Measurements from ENCODE around the gene IL17C. TPM values are rescaled to one million over a fixed set of nuclear protein-coding genes. Genes with fewer than 3 reads are reported as not detected.

IL17C gene
- total and polyA plus RNA-seq, 2 of the 8 experiments (the other 6 are each of a cell fraction or from before 2014, with no cell fraction given) = 1.1 to 1.9 TPM

DNA sequence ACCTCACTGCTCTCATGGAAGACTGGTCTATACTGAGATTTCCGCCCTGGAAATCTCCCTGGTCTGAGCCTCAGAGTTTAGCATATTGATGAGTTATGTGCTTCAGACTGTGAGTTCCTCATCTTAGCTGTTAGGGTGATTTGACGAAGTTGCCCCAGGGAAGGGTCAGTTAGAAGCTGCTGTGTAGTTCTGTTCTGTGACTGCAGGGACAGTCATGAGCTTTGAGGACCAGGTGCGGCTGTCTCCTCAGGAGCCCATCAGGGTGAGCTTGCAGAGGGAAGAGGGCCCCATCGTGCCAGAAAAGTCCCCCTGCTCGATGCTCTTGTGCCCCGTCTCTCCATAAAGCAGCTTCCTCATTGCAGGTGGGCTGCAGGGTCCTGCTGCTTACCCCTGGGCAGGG, 28.3 kb upstream of the IL17C start:
- CTCF ChIA-PET (ENCODE audit: partially characterized antibody) = interaction anchor here (0.6 to 6.1 kb wide), 23 partner anchors 8 to 1286 kb away, joined by 3 to 89 read pairs (median 4); partner anchors contain the start of genes IL17C and ZC3H18
- TF ChIP-seq POU5F1 (IDR thresholded peaks at IDR 0.05; ENCODE audit: low read depth, low read length) (no peak), BRCA1 (IDR thresholded peaks at IDR 0.05; ENCODE audit: low read depth, low read length) (no peak), ZNF274 (IDR thresholded peaks at IDR 0.05; ENCODE audit: borderline replicate concordance, extremely low read depth, low read length) (no peak), HDAC6 (IDR thresholded peaks at IDR 0.05; ENCODE audit: low read depth, low read length) (no peak), PHF8 (conservative IDR thresholded peaks at IDR 0.05; ENCODE audit: low read depth, low read length) (no peak), TCF12 (IDR thresholded peaks at IDR 0.05; ENCODE audit: low read depth, low read length) (peak; percentile 54; the same call in 1 of the 2 replicates), RAD21 (IDR thresholded peaks at IDR 0.05 in 1 of 2, conservative IDR thresholded peaks at IDR 0.05 in 1 of 2; ENCODE audit: low read depth in 2 of 2, low read length in 2 of 2) (peak; percentile 39 to 58), ASH2L (IDR thresholded peaks at IDR 0.05; ENCODE audit: low read length) (no peak), EGR1 (IDR thresholded peaks at IDR 0.05; ENCODE audit: borderline replicate concordance, low read depth, low read length) (no peak)
- TF ChIP-seq, protein P1, sequence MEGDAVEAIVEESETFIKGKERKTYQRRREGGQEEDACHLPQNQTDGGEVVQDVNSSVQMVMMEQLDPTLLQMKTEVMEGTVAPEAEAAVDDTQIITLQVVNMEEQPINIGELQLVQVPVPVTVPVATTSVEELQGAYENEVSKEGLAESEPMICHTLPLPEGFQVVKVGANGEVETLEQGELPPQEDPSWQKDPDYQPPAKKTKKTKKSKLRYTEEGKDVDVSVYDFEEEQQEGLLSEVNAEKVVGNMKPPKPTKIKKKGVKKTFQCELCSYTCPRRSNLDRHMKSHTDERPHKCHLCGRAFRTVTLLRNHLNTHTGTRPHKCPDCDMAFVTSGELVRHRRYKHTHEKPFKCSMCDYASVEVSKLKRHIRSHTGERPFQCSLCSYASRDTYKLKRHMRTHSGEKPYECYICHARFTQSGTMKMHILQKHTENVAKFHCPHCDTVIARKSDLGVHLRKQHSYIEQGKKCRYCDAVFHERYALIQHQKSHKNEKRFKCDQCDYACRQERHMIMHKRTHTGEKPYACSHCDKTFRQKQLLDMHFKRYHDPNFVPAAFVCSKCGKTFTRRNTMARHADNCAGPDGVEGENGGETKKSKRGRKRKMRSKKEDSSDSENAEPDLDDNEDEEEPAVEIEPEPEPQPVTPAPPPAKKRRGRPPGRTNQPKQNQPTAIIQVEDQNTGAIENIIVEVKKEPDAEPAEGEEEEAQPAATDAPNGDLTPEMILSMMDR (IDR thresholded peaks at IDR 0.05; ENCODE audit: control extremely low read depth in 1 of 3, insufficient read depth in 1 of 3, low read depth in 1 of 3, low read length in 3 of 3) = peak; percentile 44 to 71 (median 48)

More for the DNA sequence above, 28.3 kb upstream of the IL17C start:
- H4K91ac ChIP-seq (replicated peaks; ENCODE audit: insufficient read length, low read length) = no peak overlapping the region
- H2AFZ ChIP-seq (ENCODE audit: low read length) = no peak overlapping the region
- no peak overlapping the region for H2AK5ac ChIP-seq (ENCODE audit: low read depth, low read length)
- H3K79me2 ChIP-seq (ENCODE audit: control insufficient read depth in 1 of 2, insufficient read depth in 2 of 2, low read length in 2 of 2) = peaks cover 0 to 2% of the 10 kb centered on the region in 2 experiments; a peak in 1 of 4 replicates
- no peak overlapping the region for H2BK5ac ChIP-seq (ENCODE audit: low read depth, low read length)
- H3K4me1 ChIP-seq (replicated peaks in 1 of 4; ENCODE audit: control insufficient read depth in 3 of 4, insufficient read depth in 4 of 4, low read length in 3 of 4) = peaks cover 0 to 10% (median 4%) of the 10 kb centered on the region in 4 experiments; a peak in 3 of 7 replicates
- H3K9ac ChIP-seq (replicated peaks in 1 of 4; ENCODE audit: extremely low read depth in 1 of 4, low read depth in 3 of 4, low read length in 3 of 4) = 0 out of 7 replicates have a peak overlapping the region, but pooled peaks of 2 of the 4 experiments have one; percentile 2 to 4
- DNase-seq (ENCODE audit: low read depth in 1 of 2, low spot score in 2 of 2) = no peak
- no peak overlapping the region for H3K27ac ChIP-seq (ENCODE audit: low read depth, low read length)
- H4K20me1 ChIP-seq (replicated peaks in 1 of 2; ENCODE audit: control insufficient read depth in 1 of 2, insufficient read depth in 2 of 2, low read length in 2 of 2) = peaks cover 6 to 25% of the 10 kb centered on the region in 2 experiments
- no peak overlapping the region for H2BK12ac ChIP-seq (ENCODE audit: low read depth, low read length)
- peak; percentile 24 for FAIRE-seq
- H3K4me2 ChIP-seq (ENCODE audit: insufficient read depth in 1 of 2, low read depth in 2 of 2, low read length in 2 of 2) = no peak overlapping the region; a peak in 1 of 4 replicates
- no peak overlapping the region for H4K8ac ChIP-seq (ENCODE audit: extremely low read depth, insufficient read depth, low read length)
- no peak overlapping the region for H3K23ac ChIP-seq (ENCODE audit: insufficient read length)
- POLR2A ChIA-PET (ENCODE audit: partially characterized antibody) = interaction anchor here (0.7 to 2.4 kb wide), 7 partner anchors 8 to 36 kb away, joined by 3 to 11 read pairs (median 5); partner anchors contain the start of gene IL17C
- H2BK20ac ChIP-seq (ENCODE audit: low read length) = no peak overlapping the region
- no peaks in the 10 kb centered on the region for H3K27me3 ChIP-seq (replicated peaks in 1 of 4; ENCODE audit: control insufficient read depth in 3 of 4, extremely low read depth in 1 of 4, insufficient read depth in 3 of 4, low read length in 3 of 4)
- no peak overlapping the region for H3K18ac ChIP-seq (ENCODE audit: extremely low read depth, low read length)
- H3K23me2 ChIP-seq (ENCODE audit: low read depth, low read length) = peaks cover 5% of the 10 kb centered on the region; the same call in 1 of the 2 replicates
- H4K5ac ChIP-seq (ENCODE audit: insufficient read length, low read depth, low read length) = no peak overlapping the region
- peaks cover 8% of the 10 kb centered on the region for H3K79me1 ChIP-seq (ENCODE audit: low read depth, low read length)
- H3K36me3 ChIP-seq (ENCODE audit: control insufficient read depth in 2 of 4, insufficient read depth in 4 of 4, low read length in 3 of 4) = peaks cover 2 to 24% (median 7%) of the 10 kb centered on the region in 4 experiments; a peak in 4 of 8 replicates
- no peaks in the 10 kb centered on the region for H3K9me3 ChIP-seq (ENCODE audit: insufficient read depth in 2 of 2, low read depth in 1 of 2, low read length in 1 of 2)
- no peak overlapping the region for H2BK15ac ChIP-seq (ENCODE audit: low read length)
- H2BK120ac ChIP-seq (replicated peaks; ENCODE audit: low read depth, low read length) = no peak overlapping the region
- H3K4me3 ChIP-seq (ENCODE audit: extremely low read depth in 1 of 4, insufficient read depth in 2 of 4, low read depth in 3 of 4, low read length in 4 of 4) = no peak overlapping the region
- 84% methylated on average over 6 of the region's 6 CpGs; no CpG with 5 or more reads in 1 of the 2 experiments for WGBS, 2 experiments (ENCODE audit: extremely low coverage in 1 of 2, insufficient coverage in 1 of 2, insufficient read length in 1 of 2, insufficient replicate concordance in 2 of 2, low coverage in 1 of 2, low lambda C conversion rate in 2 of 2, missing lambda C conversion rate in 1 of 2)
- no peak overlapping the region for H3K4ac ChIP-seq (replicated peaks; ENCODE audit: insufficient read length, low read depth, low read length)
- no peak overlapping the region for H3K14ac ChIP-seq (ENCODE audit: insufficient read length)
- no peak overlapping the region for H3K56ac ChIP-seq (replicated peaks; ENCODE audit: insufficient read length, low read depth, low read length)

Measured in H1 (cell line).